Measurements from ENCODE around the gene NOS2. TPM values are rescaled to one million over a fixed set of nuclear protein-coding genes. Genes with fewer than 3 reads are reported as not detected.
"Not testable (repeated sequence)": the region's sequence is repeated elsewhere in the genome, so short reads cannot be mapped to it uniquely, and the experiment has no call there.

The NOS2 gene
- total RNA-seq, 1 donor from 2014 or later: 0.09 TPM

GRCh38 chr17:27764589-27764988, 35.7 kb downstream of the NOS2 start:
- no peak for DNase-seq (ENCODE audit: low read depth)
- TF ChIP-seq CTCF (IDR thresholded peaks at IDR 0.05; ENCODE audit: insufficient read depth, low read depth, low read length) (no peak), EZH2 (IDR thresholded peaks at IDR 0.05; ENCODE audit: insufficient read depth, low read length) (no peak)
- H3K9ac ChIP-seq (ENCODE audit: low read length): no peak overlapping the region
- no peak overlapping the region for H3K27ac Mint-ChIP-seq (ENCODE audit: unreplicated experiment)
- H3K36me3 Mint-ChIP-seq (ENCODE audit: low read depth, unreplicated experiment): no peaks in the 10 kb centered on the region
- no peaks in the 10 kb centered on the region for H3K27me3 ChIP-seq (ENCODE audit: insufficient read depth, low read length)
- H3K36me3 ChIP-seq (ENCODE audit: insufficient read depth, low read length): no peaks in the 10 kb centered on the region
- H3K4me1 ChIP-seq (ENCODE audit: insufficient read depth, low read length): no peaks in the 10 kb centered on the region
- no peaks in the 10 kb centered on the region for H3K9me3 ChIP-seq (ENCODE audit: insufficient read depth, low read depth, low read length)
- no peaks in the 10 kb centered on the region for H4K20me1 ChIP-seq (ENCODE audit: insufficient read depth, low read length)
- H3K4me3 Mint-ChIP-seq (ENCODE audit: unreplicated experiment): no peak overlapping the region
- H3K4me1 Mint-ChIP-seq (ENCODE audit: low read depth, unreplicated experiment): no peaks in the 10 kb centered on the region
- peaks cover 3% of the 10 kb centered on the region for H3K9me3 Mint-ChIP-seq (ENCODE audit: unreplicated experiment)
- H2AFZ ChIP-seq (ENCODE audit: low read depth, low read length): no peak overlapping the region
- peaks cover 31% of the 10 kb centered on the region for H3K27me3 Mint-ChIP-seq (ENCODE audit: low read depth, unreplicated experiment)
- no peak overlapping the region for H3K4me2 ChIP-seq (ENCODE audit: low read length)
- no peak overlapping the region for H3K27ac ChIP-seq (ENCODE audit: low read depth, low read length)
- H3K4me3 ChIP-seq (ENCODE audit: insufficient read depth, low read depth, low read length): no peak overlapping the region
- FAIRE-seq: no peak
- H3K79me2 ChIP-seq (ENCODE audit: insufficient read depth, low read length): no peaks in the 10 kb centered on the region

DNA sequence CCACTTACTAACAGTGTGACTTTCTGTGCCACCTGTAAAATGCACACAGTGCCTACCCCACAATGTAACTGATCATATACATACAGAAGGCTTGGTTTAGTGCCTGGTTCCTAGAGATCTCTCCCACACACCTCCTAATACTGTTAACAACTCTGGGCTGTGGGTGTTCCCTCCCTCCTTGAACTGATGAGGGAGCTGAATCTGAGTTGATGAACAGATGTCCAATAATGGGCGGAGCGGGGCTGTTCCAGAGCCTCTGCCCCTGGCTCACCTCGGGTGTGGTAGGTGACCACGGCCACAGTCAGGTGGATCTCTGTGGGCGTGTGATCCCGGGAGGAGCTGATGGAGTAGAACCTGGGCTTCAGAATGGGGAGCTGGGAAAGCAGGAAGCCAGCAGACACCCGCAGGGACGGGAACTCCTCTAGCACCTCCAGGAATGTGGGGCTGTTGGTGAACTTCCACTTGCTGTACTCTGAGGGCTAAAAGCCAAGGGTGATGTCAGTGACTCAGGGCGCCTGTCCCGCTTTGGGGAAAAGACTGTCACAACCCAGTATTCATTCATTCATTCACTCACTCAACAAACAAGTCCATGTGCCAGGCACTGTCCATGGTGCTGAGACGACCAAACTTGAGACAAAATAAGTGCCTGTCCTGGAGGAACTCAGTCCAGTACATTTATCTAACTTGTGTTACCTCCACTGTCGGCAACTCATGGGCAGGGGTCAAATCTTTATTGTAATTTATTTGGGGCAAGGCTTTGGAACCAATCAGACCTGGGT, 37.6 kb downstream of the NOS2 start:
- Mint-ChIP-seq H3K27me3 (ENCODE audit: low read depth, unreplicated experiment) (peaks cover 33% of the 10 kb centered on the region), H3K27ac (ENCODE audit: unreplicated experiment) (no peak overlapping the region), H3K36me3 (ENCODE audit: low read depth, unreplicated experiment) (no peaks in the 10 kb centered on the region), H3K4me3 (ENCODE audit: unreplicated experiment) (no peak overlapping the region), H3K9me3 (ENCODE audit: unreplicated experiment) (peaks cover 1% of the 10 kb centered on the region), H3K4me1 (ENCODE audit: low read depth, unreplicated experiment) (no peaks in the 10 kb centered on the region)
- Histone ChIP-seq H3K79me2 (ENCODE audit: insufficient read depth, low read length) (no peaks in the 10 kb centered on the region), H3K4me1 (ENCODE audit: insufficient read depth, low read length) (no peaks in the 10 kb centered on the region), H3K9ac (ENCODE audit: low read length) (no peak overlapping the region), H3K4me2 (ENCODE audit: low read length) (no peak overlapping the region), H3K9me3 (ENCODE audit: insufficient read depth, low read depth, low read length) (no peaks in the 10 kb centered on the region), H3K36me3 (ENCODE audit: insufficient read depth, low read length) (no peaks in the 10 kb centered on the region), H4K20me1 (ENCODE audit: insufficient read depth, low read length) (no peaks in the 10 kb centered on the region), H2AFZ (ENCODE audit: low read depth, low read length) (no peak overlapping the region), H3K4me3 (ENCODE audit: insufficient read depth, low read depth, low read length) (no peak overlapping the region), H3K27ac (ENCODE audit: low read depth, low read length) (no peak overlapping the region), H3K27me3 (ENCODE audit: insufficient read depth, low read length) (no peaks in the 10 kb centered on the region)
- peak; percentile 19 for DNase-seq (ENCODE audit: low read depth)
- TF ChIP-seq CTCF (IDR thresholded peaks at IDR 0.05; ENCODE audit: insufficient read depth, low read depth, low read length) (no peak), EZH2 (IDR thresholded peaks at IDR 0.05; ENCODE audit: insufficient read depth, low read length) (no peak)
- FAIRE-seq: no peak

DNA sequence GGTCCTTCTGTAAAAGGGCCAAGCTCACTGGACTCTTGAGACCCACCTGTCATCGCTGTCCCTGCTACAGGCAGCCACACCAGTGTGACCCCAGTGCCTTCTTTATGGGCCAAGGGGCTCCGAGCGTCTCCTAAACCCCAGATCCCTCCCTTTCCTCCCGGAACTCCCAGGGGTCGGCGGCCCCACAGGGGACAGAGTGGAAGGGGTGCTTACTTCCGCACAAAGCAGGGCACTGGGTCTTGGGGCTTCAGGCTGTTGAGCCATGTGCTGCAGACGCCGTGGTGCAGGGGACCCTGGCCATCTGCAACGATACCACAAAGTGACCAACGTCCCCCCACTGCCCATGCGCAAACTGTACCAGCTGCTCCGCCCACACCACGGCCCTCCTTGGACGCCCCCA, 39.4 kb downstream of the NOS2 start:
- H3K27ac ChIP-seq (ENCODE audit: low read depth, low read length); H2AFZ ChIP-seq (ENCODE audit: low read depth, low read length); FAIRE-seq; H3K4me1 Mint-ChIP-seq (ENCODE audit: low read depth, unreplicated experiment); H3K4me3 Mint-ChIP-seq (ENCODE audit: unreplicated experiment); H3K27ac Mint-ChIP-seq (ENCODE audit: unreplicated experiment); H3K9me3 Mint-ChIP-seq (ENCODE audit: unreplicated experiment); H4K20me1 ChIP-seq (ENCODE audit: insufficient read depth, low read length); H3K9ac ChIP-seq (ENCODE audit: low read length); H3K4me2 ChIP-seq (ENCODE audit: low read length); H3K27me3 ChIP-seq (ENCODE audit: insufficient read depth, low read length); H3K79me2 ChIP-seq (ENCODE audit: insufficient read depth, low read length); H3K4me3 ChIP-seq (ENCODE audit: insufficient read depth, low read depth, low read length); H3K4me1 ChIP-seq (ENCODE audit: insufficient read depth, low read length); H3K36me3 Mint-ChIP-seq (ENCODE audit: low read depth, unreplicated experiment); H3K9me3 ChIP-seq (ENCODE audit: insufficient read depth, low read depth, low read length); DNase-seq (ENCODE audit: low read depth); H3K36me3 ChIP-seq (ENCODE audit: insufficient read depth, low read length): not testable (repeated sequence)
- peaks cover 45% of the 10 kb centered on the region for H3K27me3 Mint-ChIP-seq (ENCODE audit: low read depth, unreplicated experiment)
